K562 (cell line): ENCODE results near the gene DDOST. TPM values are rescaled to one million over a fixed set of nuclear protein-coding genes. Genes with fewer than 3 reads are reported as not detected.

Source experiments
- ASH1L ChIP-seq: fragments of 450-650 bp; IDR thresholded peaks from 2 replicates; pipeline ENCODE4 v1.6.1; 2018; ENCODE audit warnings: borderline replicate concordance, mild to moderate bottlenecking, low read depth; ENCODE audit not compliant: partially characterized antibody
- BRCA1 ChIP-seq, 2 experiments: fragments of 450-650 bp in 1 of 2; sonication (generic) in 1 of 2; formaldehyde crosslinking in 1 of 2; IDR thresholded peaks; 2 replicates each; pipeline versions ENCODE4 v1.5.0 to v1.6.1; 2017 to 2020; ENCODE audit warnings: mild to moderate bottlenecking in 1 of 2, missing genetic modification reagents in 1 of 2
- CBX2 ChIP-seq: fragments of 200-600 bp; sonication (generic); IDR thresholded peaks from one replicate; pipeline ENCODE4 v1.6.1; 2012; ENCODE audit warnings: mild to moderate bottlenecking, low read length, inconsistent platforms; ENCODE audit not compliant: insufficient read depth, poor library complexity, severe bottlenecking
- L3MBTL2 ChIP-seq: fragments of 450-650 bp; IDR thresholded peaks from 2 replicates; pipeline ENCODE4 v1.6.1; 2016; ENCODE audit warnings: mild to moderate bottlenecking, moderate library complexity
- NCOA6 ChIP-seq: fragments of 450-650 bp; IDR thresholded peaks from 2 replicates; pipeline ENCODE4 v1.6.1; 2017; ENCODE audit warnings: mild to moderate bottlenecking
- ZNF431 ChIP-seq: sonication (generic); formaldehyde crosslinking; IDR thresholded peaks from 2 replicates; pipeline ENCODE4 v1.8.0; 2022; ENCODE audit warnings: mild to moderate bottlenecking, missing genetic modification reagents
- polyA plus RNA-seq, 8 experiments: library from polyadenylated mRNA; depleted of rRNA in 4 of 8; stranded (reverse) in 5 of 8; unstranded in 3 of 8; fragments of >200 nt; fragmentation: Nextera tagmentation in 2 of 8; fragmentation: Illumina TruSeq in 1 of 8; extraction: Ambion mirVana in 2 of 8; extraction: Trizol in 1 of 8; gene quantifications; 2 replicates each; pipeline versions ENCODE4 v1.2.1 to v1.2.3, GENCODE V29; 2011 to 2014; ENCODE audit warnings: inconsistent platforms in 1 of 8, missing spikeins in 1 of 8
- total RNA-seq, 7 experiments: library from RNA; depleted of rRNA in 6 of 7; stranded (reverse); fragments of >200 nt in 6 of 7; fragmentation: Illumina TruSeq in 2 of 7; extraction: Trizol in 2 of 7; gene quantifications; 2 replicates each; pipeline versions ENCODE4 v1.2.1 to v1.2.3, GENCODE V29; 2011 to 2021; ENCODE audit warnings: low replicate concordance in 1 of 7
- TF ChIP-seq, protein P1 (sequence below): fragments of 450-650 bp; IDR thresholded peaks from 2 replicates; pipeline ENCODE4 v1.6.1; 2016; ENCODE audit warnings: mild to moderate bottlenecking, moderate library complexity
- TF ChIP-seq, protein P2 (sequence below): IDR thresholded peaks from 2 replicates; pipeline ENCODE4 v1.6.1; 2011; ENCODE audit warnings: borderline replicate concordance, low read depth, mild to moderate bottlenecking, moderate library complexity, low read length; ENCODE audit not compliant: insufficient read depth, poor library complexity, severe bottlenecking
- TF ChIP-seq, protein P3 (sequence below): fragments of 250-450 bp; sonication (Bioruptor Pico); IDR thresholded peaks from 2 replicates; pipeline ENCODE4 v1.5.0; 2020; ENCODE audit warnings: mild to moderate bottlenecking, borderline replicate concordance
- TF ChIP-seq, protein P4 (sequence below): fragments of 200-800 bp; sonication (Bioruptor generic); IDR thresholded peaks from 2 replicates; pipeline ENCODE4 v1.6.1; 2017; ENCODE audit warnings: missing genetic modification characterization, missing compliant biosample characterization

The DDOST gene
- total and polyA plus RNA-seq, 9 of the 15 experiments (the other 6 are each of a cell fraction or from before 2014, with no cell fraction given), result 173 to 306 (median 222) TPM

DNA sequence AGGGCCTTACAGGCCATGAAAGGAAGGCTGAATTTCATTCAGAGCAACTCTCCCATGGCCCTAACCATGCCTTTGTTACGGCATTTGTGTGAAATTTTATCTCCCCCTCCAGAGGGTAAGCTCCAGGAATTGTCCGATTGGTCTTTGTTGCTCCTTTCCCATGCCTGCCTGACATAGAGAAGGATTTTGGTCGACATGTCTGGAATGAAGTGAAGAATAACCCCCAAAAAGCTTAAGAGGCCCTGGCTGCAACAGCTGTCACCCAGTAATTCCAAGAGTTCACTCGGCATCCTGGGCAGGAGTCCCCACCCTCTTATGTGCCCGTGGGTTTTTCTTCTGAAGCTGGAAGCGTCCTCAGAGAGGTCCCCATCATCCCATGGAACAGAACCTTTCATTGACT lies 51.6 kb downstream of the DDOST start (continued):
- TF ChIP-seq ASH1L, result no peak
- TF ChIP-seq, protein P1, sequence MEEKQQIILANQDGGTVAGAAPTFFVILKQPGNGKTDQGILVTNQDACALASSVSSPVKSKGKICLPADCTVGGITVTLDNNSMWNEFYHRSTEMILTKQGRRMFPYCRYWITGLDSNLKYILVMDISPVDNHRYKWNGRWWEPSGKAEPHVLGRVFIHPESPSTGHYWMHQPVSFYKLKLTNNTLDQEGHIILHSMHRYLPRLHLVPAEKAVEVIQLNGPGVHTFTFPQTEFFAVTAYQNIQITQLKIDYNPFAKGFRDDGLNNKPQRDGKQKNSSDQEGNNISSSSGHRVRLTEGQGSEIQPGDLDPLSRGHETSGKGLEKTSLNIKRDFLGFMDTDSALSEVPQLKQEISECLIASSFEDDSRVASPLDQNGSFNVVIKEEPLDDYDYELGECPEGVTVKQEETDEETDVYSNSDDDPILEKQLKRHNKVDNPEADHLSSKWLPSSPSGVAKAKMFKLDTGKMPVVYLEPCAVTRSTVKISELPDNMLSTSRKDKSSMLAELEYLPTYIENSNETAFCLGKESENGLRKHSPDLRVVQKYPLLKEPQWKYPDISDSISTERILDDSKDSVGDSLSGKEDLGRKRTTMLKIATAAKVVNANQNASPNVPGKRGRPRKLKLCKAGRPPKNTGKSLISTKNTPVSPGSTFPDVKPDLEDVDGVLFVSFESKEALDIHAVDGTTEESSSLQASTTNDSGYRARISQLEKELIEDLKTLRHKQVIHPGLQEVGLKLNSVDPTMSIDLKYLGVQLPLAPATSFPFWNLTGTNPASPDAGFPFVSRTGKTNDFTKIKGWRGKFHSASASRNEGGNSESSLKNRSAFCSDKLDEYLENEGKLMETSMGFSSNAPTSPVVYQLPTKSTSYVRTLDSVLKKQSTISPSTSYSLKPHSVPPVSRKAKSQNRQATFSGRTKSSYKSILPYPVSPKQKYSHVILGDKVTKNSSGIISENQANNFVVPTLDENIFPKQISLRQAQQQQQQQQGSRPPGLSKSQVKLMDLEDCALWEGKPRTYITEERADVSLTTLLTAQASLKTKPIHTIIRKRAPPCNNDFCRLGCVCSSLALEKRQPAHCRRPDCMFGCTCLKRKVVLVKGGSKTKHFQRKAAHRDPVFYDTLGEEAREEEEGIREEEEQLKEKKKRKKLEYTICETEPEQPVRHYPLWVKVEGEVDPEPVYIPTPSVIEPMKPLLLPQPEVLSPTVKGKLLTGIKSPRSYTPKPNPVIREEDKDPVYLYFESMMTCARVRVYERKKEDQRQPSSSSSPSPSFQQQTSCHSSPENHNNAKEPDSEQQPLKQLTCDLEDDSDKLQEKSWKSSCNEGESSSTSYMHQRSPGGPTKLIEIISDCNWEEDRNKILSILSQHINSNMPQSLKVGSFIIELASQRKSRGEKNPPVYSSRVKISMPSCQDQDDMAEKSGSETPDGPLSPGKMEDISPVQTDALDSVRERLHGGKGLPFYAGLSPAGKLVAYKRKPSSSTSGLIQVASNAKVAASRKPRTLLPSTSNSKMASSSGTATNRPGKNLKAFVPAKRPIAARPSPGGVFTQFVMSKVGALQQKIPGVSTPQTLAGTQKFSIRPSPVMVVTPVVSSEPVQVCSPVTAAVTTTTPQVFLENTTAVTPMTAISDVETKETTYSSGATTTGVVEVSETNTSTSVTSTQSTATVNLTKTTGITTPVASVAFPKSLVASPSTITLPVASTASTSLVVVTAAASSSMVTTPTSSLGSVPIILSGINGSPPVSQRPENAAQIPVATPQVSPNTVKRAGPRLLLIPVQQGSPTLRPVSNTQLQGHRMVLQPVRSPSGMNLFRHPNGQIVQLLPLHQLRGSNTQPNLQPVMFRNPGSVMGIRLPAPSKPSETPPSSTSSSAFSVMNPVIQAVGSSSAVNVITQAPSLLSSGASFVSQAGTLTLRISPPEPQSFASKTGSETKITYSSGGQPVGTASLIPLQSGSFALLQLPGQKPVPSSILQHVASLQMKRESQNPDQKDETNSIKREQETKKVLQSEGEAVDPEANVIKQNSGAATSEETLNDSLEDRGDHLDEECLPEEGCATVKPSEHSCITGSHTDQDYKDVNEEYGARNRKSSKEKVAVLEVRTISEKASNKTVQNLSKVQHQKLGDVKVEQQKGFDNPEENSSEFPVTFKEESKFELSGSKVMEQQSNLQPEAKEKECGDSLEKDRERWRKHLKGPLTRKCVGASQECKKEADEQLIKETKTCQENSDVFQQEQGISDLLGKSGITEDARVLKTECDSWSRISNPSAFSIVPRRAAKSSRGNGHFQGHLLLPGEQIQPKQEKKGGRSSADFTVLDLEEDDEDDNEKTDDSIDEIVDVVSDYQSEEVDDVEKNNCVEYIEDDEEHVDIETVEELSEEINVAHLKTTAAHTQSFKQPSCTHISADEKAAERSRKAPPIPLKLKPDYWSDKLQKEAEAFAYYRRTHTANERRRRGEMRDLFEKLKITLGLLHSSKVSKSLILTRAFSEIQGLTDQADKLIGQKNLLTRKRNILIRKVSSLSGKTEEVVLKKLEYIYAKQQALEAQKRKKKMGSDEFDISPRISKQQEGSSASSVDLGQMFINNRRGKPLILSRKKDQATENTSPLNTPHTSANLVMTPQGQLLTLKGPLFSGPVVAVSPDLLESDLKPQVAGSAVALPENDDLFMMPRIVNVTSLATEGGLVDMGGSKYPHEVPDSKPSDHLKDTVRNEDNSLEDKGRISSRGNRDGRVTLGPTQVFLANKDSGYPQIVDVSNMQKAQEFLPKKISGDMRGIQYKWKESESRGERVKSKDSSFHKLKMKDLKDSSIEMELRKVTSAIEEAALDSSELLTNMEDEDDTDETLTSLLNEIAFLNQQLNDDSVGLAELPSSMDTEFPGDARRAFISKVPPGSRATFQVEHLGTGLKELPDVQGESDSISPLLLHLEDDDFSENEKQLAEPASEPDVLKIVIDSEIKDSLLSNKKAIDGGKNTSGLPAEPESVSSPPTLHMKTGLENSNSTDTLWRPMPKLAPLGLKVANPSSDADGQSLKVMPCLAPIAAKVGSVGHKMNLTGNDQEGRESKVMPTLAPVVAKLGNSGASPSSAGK, result no peak
- no peak for TF ChIP-seq CBX2
- no peak for TF ChIP-seq L3MBTL2
- TF ChIP-seq, protein P2, sequence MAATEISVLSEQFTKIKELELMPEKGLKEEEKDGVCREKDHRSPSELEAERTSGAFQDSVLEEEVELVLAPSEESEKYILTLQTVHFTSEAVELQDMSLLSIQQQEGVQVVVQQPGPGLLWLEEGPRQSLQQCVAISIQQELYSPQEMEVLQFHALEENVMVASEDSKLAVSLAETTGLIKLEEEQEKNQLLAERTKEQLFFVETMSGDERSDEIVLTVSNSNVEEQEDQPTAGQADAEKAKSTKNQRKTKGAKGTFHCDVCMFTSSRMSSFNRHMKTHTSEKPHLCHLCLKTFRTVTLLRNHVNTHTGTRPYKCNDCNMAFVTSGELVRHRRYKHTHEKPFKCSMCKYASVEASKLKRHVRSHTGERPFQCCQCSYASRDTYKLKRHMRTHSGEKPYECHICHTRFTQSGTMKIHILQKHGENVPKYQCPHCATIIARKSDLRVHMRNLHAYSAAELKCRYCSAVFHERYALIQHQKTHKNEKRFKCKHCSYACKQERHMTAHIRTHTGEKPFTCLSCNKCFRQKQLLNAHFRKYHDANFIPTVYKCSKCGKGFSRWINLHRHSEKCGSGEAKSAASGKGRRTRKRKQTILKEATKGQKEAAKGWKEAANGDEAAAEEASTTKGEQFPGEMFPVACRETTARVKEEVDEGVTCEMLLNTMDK, result no peak
- TF ChIP-seq, protein P3, sequence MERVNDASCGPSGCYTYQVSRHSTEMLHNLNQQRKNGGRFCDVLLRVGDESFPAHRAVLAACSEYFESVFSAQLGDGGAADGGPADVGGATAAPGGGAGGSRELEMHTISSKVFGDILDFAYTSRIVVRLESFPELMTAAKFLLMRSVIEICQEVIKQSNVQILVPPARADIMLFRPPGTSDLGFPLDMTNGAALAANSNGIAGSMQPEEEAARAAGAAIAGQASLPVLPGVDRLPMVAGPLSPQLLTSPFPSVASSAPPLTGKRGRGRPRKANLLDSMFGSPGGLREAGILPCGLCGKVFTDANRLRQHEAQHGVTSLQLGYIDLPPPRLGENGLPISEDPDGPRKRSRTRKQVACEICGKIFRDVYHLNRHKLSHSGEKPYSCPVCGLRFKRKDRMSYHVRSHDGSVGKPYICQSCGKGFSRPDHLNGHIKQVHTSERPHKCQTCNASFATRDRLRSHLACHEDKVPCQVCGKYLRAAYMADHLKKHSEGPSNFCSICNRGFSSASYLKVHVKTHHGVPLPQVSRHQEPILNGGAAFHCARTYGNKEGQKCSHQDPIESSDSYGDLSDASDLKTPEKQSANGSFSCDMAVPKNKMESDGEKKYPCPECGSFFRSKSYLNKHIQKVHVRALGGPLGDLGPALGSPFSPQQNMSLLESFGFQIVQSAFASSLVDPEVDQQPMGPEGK (CRISPR knock-in tag), result no peak
- TF ChIP-seq ZNF431 (CRISPR knock-in tag), result no peak
- TF ChIP-seq, protein P4, sequence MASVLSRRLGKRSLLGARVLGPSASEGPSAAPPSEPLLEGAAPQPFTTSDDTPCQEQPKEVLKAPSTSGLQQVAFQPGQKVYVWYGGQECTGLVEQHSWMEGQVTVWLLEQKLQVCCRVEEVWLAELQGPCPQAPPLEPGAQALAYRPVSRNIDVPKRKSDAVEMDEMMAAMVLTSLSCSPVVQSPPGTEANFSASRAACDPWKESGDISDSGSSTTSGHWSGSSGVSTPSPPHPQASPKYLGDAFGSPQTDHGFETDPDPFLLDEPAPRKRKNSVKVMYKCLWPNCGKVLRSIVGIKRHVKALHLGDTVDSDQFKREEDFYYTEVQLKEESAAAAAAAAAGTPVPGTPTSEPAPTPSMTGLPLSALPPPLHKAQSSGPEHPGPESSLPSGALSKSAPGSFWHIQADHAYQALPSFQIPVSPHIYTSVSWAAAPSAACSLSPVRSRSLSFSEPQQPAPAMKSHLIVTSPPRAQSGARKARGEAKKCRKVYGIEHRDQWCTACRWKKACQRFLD (CRISPR knock-in tag), result no peak
- no peak for TF ChIP-seq NCOA6
- no peak for TF ChIP-seq BRCA1 (IDR thresholded peaks at IDR 0.05)
- no peak for TF ChIP-seq BRCA1 (CRISPR knock-in tag; IDR thresholded peaks at IDR 0.05)
- TF ChIP-seq, all 486 proteins: peak for 0
